Fibroblast of pulmonary artery (primary cell): ENCODE data around the gene CBLB.

ENCODE experiments used
- DNase-seq: peaks from one replicate; pipeline ENCODE4 v3.0.0-alpha.2; 2010; ENCODE audit warnings: low read depth
- H3K4me3 ChIP-seq: replicated peaks from 2 replicates; pipeline ENCODE4 v1.5.1; 2011; ENCODE audit warnings: low read depth, mild to moderate bottlenecking, control low read depth, low read length, moderate library complexity
- CTCF ChIP-seq: IDR thresholded peaks from 2 replicates; pipeline ENCODE4 v1.5.1; 2011; ENCODE audit warnings: mild to moderate bottlenecking, control low read depth, low read length, inconsistent platforms; ENCODE audit errors: missing control alignments

Gene CBLB

GRCh38 chr3:105906836-105907235 is 38.0 kb upstream of the CBLB start:
- peak; percentile 98 for DNase-seq
- TF ChIP-seq CTCF = no peak

GRCh38 chr3:105906345-105906744 is 37.5 kb upstream of the CBLB start:
- no peak for TF ChIP-seq CTCF
- DNase-seq = no peak
- H3K4me3 ChIP-seq = no peak overlapping the region

More at GRCh38 chr3:105906836-105907235, 38.0 kb upstream of the CBLB start:
- H3K4me3 ChIP-seq = no peak overlapping the region

- H3K4me3 ChIP-seq = no peak overlapping the region
- DNase-seq = peak; percentile 3
- no peak for TF ChIP-seq CTCF
These were observed 36.5 kb upstream of the CBLB start for GRCh38 chr3:105905328-105905727.

- DNase-seq = peak; percentile 36
- no peak overlapping the region for H3K4me3 ChIP-seq
- no peak for TF ChIP-seq CTCF
These were observed 36.0 kb upstream of the CBLB start for GRCh38 chr3:105904678-105905284.

DNA sequence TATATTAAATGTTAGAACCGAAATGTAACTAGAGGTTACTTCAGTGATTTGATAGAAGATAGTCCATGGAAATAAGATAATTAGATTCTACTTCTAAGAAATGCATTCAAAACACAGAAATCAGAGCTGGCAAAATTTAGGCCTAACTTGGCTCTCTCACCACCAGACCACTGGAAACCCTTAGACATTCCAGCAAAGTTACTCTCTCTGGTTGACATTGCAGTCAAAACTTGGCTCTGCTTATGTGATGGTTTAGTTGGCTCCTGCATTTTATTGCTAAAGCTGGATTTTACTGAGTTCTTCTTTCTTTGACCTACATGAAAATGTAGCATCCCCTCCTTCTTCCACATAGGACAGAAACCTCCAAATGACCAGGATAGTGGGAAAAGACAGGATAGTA is 35.4 kb upstream of the CBLB start:
- no peak overlapping the region for H3K4me3 ChIP-seq
- peak; percentile 4 for DNase-seq
- TF ChIP-seq CTCF = no peak

GRCh38 chr3:105899516-105899915 is 30.7 kb upstream of the CBLB start:
- DNase-seq = peak; percentile 77
- no peak overlapping the region for H3K4me3 ChIP-seq
- TF ChIP-seq CTCF = no peak

DNA sequence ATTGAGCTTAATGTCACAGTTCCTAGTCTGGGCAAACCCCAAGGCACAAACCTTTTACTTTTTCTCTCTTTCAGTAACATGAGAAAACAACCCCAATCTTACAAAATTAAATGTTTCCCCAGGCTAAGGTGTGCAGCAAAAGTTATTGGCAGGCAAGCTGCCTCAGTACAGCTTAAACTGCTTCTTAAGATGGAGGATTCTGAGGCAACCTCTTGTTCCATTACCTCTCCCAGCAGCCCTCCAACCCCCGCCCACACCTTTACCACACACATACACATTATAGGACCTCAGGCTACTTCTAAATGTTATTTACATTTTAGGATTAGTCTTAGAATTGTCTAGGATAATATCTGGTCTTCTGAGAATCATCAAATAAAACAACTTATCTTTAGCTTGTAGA is 22.3 kb upstream of the CBLB start:
- no peak overlapping the region for H3K4me3 ChIP-seq
- no peak for DNase-seq
- no peak for TF ChIP-seq CTCF
